ENCODE measurements around the gene CCSER2.
"Not testable (repeated sequence)": the region's sequence is repeated elsewhere in the genome, so short reads cannot be mapped to it uniquely, and the experiment has no call there.

The CCSER2 gene

DNA sequence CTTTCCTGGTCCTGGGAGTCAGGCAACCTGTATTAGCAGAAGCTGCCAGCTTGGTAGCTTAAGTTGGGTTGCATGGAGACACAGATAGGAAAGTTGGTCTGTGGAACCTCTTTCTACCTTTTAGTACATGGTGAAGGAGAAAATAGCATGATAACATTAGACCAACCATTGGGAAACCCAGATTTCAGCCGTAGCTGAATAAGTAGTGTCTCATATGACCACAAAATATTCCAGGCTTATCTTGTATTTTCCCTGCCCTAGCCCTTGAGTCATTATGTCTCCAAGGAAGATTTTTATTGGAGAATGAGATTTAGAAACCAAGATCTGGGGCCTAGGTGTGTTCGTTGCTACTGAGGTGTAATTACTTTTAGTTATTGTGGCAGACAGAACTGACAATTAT, 67.2 kb downstream of the CCSER2 start:
- DNase-seq (ENCODE audit: low read depth in 3 of 3), result no peak

DNA sequence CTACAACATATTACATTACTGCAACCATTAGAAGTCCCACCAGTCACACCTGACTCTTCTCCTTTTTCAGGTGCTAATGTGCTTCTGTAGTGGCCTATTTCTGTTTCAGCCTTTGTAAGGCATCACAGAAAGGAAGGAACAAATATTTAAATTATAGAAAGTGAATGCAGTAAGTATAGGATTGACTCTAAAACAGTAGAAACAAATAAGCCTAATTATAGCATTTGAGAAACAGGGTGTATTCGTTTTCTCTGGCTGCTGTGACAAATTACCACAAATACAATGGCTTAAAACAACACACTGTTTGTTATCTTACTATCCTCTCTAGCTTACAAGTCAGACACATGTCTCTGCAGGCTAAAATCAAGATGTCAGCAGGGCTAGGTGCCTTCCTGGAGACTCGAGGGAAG, 69.4 kb downstream of the CCSER2 start:
- no peak for DNase-seq (ENCODE audit: low read depth in 3 of 3)

DNA sequence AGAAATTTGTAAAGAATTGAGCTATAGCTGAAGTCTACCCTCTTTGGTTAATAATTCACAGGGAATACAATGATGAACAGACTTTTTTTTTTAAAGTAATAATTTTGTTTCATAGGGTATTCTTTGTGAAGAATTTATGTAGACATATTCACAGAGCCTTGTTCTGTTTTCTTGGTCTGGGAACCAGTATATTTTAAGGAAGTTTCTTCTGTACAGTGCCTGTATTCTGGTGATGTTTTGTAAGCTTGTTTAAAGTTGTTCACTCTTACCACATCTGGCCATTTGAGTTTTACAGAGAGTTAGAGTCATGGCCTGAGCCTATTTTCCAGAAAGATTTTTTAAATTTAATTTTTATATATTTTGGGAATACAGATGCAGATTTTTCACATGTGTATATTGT, 70.3 kb downstream of the CCSER2 start:
- no peak for DNase-seq (ENCODE audit: low read depth in 3 of 3)

DNA sequence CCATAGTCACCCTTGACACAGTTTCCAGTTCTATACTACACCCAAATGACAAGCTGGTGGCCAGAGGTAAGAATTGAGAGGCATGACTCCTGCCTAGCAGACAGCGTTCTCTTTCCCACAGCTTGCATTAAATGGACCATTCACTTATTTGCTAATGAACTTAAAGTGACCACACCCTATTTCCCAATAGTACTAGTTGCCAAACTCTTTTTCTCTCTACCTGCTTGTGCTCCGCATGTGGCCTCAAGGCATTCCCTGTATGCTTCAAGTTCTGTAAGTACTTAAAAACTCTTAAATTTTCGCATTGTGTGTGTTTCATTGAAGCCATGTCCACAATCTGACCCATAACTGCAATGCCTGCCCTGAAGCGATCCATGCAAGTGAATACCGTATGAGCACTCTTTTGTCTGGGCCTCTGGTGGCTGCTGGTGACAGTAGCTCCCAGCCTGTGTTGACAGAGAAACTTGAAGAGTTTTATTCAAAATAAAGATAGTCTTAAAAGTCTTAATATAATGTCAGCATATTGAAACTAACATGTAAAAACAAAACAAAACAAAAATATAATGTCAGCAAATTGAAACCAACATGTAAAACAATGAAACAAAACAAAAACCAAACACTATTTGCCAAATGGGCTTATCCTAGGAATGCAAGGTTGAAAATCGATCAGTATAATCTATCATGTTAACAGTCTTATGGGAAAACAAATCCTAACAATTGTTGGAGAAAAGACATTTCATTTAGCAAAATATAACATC, 73.6 kb downstream of the CCSER2 start:
- DNase-seq (ENCODE audit: low read depth in 3 of 3), result no peak

DNA sequence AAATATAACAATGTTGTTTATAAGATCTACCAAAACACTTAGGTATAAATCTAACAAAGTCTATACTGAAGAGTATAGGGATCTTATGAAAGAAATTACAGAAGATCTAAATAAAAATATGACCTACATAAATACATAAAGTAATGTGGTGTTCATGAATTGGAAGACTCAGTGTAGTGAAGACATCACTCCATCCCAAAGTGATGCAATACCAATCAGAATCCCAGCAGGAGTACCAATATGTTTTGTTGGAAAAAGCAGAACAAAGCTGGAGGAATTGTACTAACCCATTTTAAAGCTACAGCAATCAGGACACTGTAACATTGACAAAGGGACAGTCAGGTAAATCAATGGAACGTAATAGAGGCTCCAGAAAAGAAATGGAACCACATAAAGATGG, 76.4 kb downstream of the CCSER2 start:
- DNase-seq (ENCODE audit: low read depth in 3 of 3), result no peak

DNA sequence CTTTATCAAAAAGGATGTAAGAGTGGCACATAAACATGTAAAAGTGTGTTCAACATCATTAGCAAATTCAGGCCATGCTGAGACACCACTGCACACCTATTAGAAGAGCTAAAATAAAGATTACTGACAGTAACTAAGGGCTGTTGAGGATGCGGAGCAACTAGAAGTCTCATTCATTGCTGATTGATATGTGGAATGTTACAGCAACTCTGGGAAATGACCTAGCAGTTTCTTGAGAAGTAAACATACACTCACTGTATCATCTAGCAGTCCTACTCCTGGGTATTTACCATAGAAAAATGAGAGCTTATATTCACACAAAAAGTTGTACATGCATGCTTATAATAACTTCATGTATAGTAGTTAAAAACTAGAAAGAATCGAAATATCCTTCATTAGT, 77.3 kb downstream of the CCSER2 start:
- no peak for DNase-seq (ENCODE audit: low read depth in 3 of 3)

DNA sequence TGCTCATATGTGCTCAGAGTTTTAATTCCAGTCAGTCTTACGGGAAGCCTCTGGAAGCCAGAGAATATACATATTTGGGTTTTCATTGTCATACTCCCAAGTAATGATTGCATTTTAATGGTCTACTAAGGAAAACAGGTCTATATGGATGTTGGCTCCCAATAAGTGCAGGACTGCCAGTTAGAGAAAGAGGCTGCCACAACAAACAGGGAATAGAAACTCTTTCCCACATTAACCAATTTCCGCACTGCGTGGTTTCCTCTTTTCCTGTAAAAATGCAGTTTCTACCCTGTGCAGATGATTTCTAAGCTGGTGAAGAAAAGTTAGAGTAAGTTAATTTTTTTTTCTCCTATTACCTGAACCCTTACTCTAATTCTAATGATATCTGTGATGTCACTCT, 78.2 kb downstream of the CCSER2 start:
- no peak for DNase-seq (ENCODE audit: low read depth in 3 of 3)

DNA sequence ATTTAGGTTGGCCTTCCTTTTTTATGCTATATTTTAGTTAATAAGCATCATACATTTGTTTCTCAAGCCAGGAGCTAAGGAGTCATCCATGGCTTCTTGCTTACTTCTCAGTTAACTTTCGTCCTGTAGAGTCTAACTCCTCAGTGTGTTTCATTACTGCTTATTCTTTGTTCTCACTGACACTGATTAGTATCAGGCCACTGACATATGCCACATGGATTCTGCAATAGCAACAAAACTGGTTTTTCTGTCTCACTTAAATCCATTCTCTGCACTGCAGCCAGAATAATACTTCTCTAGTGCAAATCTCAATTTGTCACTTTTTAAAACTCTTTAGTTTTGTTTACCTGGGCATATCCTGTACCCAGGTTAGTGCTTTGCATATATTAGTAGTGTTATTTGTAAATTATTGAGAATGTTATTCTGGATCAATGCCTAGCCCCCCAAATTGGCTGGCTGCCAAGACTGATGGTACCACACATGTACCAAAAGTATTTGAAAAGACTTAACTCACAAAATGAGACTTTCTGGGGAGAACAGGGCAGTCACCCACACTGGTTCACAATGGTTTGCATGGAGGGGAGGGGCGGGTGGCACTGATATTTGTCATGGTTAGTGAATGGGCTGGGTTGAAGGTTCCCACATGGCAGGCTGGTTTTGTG, 79.1 kb downstream of the CCSER2 start:
- no peak for DNase-seq (ENCODE audit: low read depth in 3 of 3)

DNA sequence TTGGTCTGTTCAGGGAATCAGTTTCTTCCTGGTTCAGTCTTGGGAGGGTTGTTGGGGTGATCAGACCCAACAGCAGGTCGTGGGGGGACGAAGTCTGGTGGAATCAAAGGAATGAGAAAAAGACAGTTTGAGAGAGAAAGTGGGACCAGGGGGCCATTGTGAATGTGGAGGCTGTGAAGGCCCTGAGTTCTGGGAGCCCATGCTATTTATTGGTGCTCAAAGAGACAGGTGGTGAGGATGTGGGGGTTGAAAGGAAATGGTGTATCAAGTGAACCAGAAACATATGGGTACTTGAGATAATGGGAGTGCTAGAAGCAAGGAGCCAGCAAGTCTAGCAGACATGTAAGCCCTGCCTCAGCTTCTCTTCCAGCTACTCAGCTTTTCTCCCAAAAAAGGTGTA, 84.1 kb downstream of the CCSER2 start:
- DNase-seq (ENCODE audit: low read depth in 3 of 3), result no peak

DNA sequence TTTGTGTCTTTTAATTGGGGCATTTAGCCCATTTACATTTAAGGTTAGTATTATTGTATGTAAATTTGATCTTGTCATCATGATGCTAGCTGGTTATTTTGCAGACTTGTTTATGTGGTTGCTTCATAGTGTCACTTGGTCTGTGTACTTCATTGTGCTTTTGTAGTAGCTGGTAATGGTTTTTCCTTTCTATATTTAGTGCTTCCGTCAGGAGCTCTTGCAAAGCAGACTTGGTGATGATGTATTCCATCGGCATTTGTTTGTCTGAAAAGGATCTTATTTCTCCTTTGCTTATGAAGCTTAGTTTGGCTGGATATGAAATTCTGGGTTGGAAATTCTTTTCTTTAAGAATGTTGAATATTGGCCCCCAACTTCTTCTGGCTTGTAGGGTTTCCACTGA, 85.7 kb downstream of the CCSER2 start:
- not testable (repeated sequence) for DNase-seq (ENCODE audit: low read depth in 3 of 3)

DNA sequence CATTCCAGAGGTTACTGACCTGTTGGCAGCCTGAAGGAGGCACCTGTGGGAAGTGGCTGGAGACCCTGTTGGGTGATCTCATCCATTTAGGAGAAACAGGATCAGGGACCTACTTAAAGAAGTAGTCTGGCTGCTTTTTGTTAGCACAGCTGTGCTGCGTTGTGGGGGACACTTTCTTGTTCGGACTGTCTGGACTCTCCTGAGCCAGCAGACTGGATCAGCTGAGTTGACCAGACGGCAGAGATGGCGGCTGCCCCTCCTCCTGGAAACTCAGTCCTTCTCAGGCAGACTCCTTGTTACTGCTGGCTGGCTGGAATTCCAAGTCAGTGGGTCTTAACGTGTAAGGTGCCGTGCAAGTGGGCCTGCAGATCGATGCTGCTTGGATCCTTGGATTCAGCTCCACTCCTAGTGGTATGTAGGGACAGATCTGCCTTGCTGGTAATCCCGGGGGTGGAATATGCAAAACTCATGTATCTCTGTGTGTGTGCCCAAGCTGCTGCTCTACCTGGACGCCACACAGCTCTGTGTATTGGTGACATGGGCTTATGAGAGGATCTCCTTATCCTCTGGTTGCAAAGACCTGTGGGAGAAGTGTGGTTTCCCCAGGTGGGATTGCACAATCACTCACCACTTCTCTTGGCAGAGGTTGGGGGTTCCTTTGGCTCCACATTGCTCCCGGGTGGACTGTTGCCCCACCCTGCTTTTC, 87.3 kb downstream of the CCSER2 start:
- no peak for DNase-seq (ENCODE audit: low read depth in 3 of 3)

DNA sequence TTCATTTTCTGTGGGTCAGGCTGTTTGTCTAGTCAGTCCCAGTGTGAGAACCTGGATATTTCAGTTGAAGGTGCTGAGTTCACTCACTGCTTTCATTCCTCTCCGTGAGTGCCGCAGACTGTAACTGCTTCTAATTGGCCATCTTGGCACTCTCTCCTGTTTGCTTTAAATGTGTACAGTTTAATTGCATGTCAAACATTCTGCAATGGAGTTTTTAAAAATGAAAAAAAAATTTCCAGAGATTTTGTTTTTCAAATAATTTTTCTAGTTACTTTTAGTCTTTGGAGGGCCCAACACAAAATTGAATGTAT, 87.8 kb downstream of the CCSER2 start:
- no peak for DNase-seq (ENCODE audit: low read depth in 3 of 3)

DNA sequence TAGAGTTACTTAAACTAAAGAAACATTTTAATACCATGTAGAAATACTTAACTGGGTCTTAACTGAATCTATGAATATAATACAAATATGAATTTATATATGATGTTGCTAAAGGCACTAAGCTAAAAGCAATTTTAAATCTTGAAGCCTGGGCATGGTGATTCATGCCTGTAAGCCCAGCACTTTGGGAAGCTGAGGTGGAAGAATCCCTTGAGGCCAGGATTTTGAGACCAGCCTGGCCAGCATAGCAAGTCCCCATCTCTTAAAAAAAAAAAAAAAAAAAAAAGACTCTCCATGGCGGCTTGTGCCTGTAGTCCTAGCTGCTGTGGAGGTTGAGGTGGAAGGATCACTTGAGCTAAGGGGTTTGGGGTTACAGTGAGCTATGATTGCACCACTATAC, 95.3 kb downstream of the CCSER2 start:
- DNase-seq (ENCODE audit: low read depth in 3 of 3), result no peak

DNA sequence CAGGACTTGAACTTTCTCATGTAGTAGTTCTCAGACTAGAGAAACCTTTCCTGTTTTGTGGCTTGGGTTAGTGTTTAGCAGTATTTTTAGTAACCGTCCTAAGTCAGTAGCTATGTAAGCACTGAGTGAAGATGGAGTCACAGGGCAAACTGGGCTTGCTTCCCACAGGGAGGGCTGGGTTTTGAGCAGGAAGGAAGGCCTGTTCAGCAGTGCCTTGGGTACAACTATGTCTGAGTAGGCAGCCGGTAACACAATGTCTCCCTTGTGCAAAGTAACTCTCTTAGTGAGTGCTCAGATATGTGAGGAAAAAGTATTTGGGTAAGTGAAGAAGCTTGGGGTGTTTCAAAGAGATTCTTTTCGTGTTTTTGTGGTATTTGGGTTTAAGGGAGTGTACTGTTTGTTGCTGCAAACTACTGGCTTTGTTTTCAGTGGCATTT, 96.4 kb downstream of the CCSER2 start:
- DNase-seq (ENCODE audit: low read depth in 3 of 3), result no peak

DNA sequence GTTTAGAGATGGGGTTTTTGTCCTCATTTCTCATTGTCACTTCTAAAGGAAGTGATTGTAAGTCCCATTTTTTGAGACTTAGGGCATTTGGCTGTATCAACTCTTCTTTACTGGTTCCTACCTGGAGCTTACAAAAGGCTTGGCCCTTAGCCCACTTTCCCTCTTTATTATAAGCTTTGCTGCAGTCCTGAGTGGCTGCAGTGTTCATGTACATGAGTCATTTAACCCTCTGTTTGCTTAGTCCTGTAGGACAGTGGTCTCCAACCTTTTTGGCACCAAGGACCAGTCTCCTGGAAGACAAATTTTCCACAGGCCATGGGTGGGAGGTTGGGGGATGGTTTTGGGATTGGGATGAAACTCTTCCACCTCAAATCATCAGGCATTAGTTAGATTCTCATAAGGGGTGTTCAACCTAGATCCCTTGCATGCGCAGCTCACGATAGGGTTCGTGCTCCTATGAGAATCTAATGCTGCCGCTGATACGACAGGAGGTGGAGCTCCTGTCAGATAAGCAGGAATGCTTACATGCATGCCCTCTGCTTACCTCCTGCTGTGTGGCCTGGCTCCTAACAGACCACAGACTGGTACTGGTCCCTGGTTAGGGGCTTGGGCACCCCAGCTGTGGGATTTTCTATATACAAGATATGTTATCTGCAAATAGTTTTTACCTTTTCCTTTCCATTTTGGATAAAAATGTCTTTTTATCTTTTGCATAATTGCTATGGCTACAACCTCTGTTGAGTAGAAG, 99.7 kb downstream of the CCSER2 start:
- DNase-seq (ENCODE audit: low read depth in 3 of 3), result no peak

DNA sequence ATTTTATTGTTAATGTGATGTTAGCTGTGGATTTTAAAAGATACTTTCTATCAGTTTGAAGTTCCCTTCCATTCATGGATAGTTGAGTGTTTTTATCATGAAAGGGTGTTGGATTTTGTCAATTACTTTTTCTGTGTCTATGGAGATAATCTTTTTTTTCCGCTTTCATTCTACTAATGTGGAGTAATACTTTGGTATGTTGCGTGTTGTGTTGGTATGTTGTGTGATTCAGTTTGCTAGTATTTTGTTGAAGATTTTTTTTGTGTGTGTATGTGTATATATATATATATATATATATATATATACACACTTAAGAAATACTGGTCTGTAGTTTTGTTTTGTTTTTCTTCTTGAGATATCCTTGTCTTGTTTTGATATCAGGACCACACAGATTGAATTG, 100.3 kb downstream of the CCSER2 start:
- DNase-seq (ENCODE audit: low read depth in 3 of 3), result no peak

DNA sequence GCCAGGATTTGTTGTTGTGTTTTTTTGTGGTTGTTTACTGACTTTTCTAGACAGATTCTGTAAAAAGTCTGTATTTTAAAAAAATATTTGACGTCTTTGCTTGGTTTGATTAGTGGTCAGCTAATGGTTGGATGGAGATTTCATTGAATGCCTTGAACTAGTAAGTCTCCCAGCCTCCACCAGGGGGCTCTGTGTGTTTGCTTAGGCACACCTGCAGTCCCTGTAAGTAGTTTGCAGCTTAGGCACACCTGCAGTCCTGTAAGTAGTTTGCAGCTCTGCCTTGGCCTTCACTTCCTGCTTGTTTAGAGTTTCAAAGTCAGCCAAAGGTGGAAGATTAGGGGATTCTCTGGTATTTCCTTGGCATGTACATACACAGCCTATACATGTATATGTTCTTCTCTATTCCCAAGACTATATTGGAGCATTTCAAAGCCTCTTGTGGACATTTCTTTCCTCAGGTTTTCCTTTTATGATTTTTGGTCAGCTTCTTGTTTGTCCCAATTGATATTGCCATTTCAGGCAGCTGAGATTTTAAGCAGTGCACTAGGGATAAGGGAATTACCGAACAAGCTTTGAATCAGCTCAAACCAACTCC, 101.6 kb downstream of the CCSER2 start:
- peak; percentile 38 to 58 (median 41) for DNase-seq (ENCODE audit: low read depth in 3 of 3)

DNA sequence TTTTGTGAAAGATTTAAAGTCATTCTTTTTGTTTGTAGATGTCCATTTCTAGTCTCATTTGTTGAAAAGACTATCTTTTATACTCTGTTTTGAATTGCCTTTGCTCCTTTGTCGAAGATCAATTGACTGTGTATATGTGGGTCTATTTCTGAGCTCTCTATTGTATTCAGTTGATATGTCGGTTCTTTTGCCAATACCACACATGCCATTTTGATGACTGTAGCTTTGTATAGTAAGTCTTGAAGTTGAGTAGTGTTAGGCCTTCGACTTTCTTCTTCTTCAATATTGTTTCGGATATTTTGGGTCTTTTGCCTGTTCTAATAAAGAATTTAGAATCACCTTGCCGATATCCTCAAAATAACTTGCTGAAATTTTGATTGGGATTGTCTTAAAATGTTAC, 104.5 kb downstream of the CCSER2 start:
- DNase-seq (ENCODE audit: low read depth in 3 of 3), result no peak

DNA sequence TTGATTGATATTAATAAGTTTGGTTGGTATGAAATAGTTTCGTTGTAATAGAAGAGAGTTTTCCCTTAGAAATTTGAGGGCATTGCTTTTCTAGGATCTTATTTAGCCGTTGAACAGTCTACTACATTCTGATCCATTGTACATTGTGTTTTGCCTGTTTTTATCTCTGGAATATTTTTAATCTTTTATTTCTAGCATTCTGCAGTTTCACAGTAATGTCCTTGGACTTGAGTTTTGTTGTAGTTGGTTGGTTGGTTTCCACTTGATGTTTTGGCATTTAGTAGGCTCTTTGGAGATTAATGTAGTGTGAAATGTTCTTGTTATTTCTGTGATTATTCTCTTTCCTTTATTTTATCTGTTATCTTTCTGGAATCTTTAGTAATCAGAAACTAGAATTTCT, 112.4 kb downstream of the CCSER2 start:
- DNase-seq (ENCODE audit: low read depth in 3 of 3), result no peak

DNA sequence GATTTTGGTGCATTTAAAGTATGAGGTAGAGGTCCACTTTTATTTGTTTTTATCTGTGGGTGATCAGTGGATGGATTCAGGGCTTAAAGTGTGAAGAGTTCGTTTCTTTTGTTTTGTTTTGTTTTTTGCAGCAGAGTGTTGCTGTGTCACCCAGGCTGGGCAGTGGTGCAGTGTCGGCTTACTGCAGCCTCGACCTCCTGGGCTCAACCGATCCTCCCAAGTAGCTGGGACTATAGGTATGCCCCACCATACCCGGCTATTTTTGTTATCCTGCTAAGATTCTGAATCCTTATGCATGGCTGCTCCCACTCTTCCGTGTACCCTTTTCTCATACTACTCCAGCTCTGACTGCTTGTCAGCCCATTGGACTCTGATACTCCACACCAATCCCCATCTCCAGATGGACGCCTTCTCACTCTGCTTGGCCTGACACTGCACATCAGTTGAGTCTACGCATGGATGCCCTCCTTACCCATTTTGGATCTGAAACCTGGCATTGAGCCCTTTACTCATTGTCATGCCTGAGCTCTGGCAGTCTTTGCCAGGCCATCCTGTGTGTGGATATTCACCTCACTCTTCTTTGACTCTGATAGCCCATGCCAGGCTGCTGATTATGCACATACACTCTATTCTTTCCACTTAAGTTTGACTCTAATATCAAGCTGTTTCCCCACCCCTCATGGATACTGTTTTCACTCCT, 119.5 kb downstream of the CCSER2 start:
- DNase-seq (ENCODE audit: low read depth in 3 of 3), result no peak

DNA sequence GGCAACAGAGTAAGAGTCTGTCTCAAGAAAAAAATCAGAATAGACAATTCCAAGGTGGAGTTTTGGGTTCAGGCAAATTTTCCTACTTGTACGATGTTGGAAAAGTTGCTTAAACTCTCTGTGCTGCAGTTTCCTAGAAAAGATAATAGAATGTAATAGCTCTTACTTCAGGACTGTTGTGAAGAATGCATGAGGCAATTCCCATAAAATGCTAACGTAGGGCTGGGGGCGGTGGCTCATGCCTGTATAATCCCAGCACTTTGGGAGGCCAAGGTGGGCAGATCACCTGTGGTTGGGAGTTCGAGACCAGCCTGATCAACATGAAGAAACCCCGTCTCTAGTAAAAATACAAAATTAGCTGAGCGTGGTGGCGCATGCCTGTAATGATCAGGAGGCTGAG, 121.0 kb downstream of the CCSER2 start:
- DNase-seq (ENCODE audit: low read depth in 3 of 3), result not testable (repeated sequence)

Data from stimulated activated CD4-positive, alpha-beta T cell treated with anti-CD3 and anti-CD28 coated beads, TNF-alpha, amount 100 ng/mL, for 24 hours (primary cell).